ENCODE data around the gene SH3RF3. TPM values are rescaled to one million over a fixed set of nuclear protein-coding genes. Genes with fewer than 3 reads are reported as not detected.

The SH3RF3 gene
- total RNA-seq, 4 donors from 2014 or later, result 2.2 to 6.1 (median 4.2) TPM

- Histone ChIP-seq H3K9me3 (no peaks in the 10 kb centered on the region), H3K36me3 (no peaks in the 10 kb centered on the region), H3K4me3 (no peak overlapping the region), H3K27ac (no peak overlapping the region), H3K27me3 (no peaks in the 10 kb centered on the region), H3K4me1 (peaks cover 23% of the 10 kb centered on the region)
- 97% methylated on average over 9 of the region's 9 CpGs for WGBS
- no peak for DNase-seq (ENCODE audit: low spot score in 2 of 2)
- TF ChIP-seq POLR2AphosphoS5 (IDR thresholded peaks at IDR 0.05) (no peak), CTCF (IDR thresholded peaks at IDR 0.05) (no peak), EP300 (IDR thresholded peaks at IDR 0.05) (no peak), POLR2A (IDR thresholded peaks at IDR 0.05) (no peak)
These were observed 208.2 kb downstream of the SH3RF3 start for GRCh38 chr2:109337221-109337620.

- Histone ChIP-seq H3K4me1 (peaks cover 10% of the 10 kb centered on the region), H3K36me3 (no peaks in the 10 kb centered on the region), H3K9me3 (no peaks in the 10 kb centered on the region), H3K27ac (no peak overlapping the region), H3K4me3 (no peak overlapping the region), H3K27me3 (no peaks in the 10 kb centered on the region)
- no peak for DNase-seq (ENCODE audit: low spot score in 2 of 2)
- WGBS, result 86% methylated on average over 6 of the region's 6 CpGs
- TF ChIP-seq POLR2A (IDR thresholded peaks at IDR 0.05) (no peak), EP300 (IDR thresholded peaks at IDR 0.05) (no peak), CTCF (IDR thresholded peaks at IDR 0.05) (no peak), POLR2AphosphoS5 (IDR thresholded peaks at IDR 0.05) (no peak)
These were observed 210.5 kb downstream of the SH3RF3 start for GRCh38 chr2:109339519-109339966.

DNA sequence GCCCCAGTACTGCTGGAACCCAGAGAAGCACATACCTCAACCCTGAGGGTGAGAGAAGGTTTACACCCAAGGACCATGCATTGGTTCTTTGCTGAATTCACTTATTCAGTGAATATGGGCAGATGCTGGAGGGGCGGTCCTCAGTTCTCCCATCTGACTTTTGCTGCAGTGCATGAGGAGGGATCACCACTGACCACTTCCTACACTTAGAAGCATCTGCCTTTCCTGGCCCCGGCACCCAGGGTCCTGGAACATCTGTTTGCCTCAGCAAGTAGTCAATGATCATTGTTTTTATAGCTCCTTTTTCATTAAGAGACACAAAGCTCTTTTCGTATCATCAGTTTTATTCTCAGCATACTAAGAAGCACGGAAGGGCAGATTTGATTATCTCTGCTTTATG lies 211.4 kb downstream of the SH3RF3 start:
- Histone ChIP-seq H3K27me3 (no peaks in the 10 kb centered on the region), H3K36me3 (no peaks in the 10 kb centered on the region), H3K4me3 (no peak overlapping the region), H3K4me1 (peaks cover 7% of the 10 kb centered on the region), H3K9me3 (no peaks in the 10 kb centered on the region), H3K27ac (no peak overlapping the region)
- no peak for DNase-seq (ENCODE audit: low spot score in 2 of 2)
- WGBS, result 91% methylated on average over 4 of the region's 4 CpGs
- TF ChIP-seq EP300 (IDR thresholded peaks at IDR 0.05) (no peak), CTCF (IDR thresholded peaks at IDR 0.05) (no peak), POLR2A (IDR thresholded peaks at IDR 0.05) (no peak), POLR2AphosphoS5 (IDR thresholded peaks at IDR 0.05) (no peak)

DNA sequence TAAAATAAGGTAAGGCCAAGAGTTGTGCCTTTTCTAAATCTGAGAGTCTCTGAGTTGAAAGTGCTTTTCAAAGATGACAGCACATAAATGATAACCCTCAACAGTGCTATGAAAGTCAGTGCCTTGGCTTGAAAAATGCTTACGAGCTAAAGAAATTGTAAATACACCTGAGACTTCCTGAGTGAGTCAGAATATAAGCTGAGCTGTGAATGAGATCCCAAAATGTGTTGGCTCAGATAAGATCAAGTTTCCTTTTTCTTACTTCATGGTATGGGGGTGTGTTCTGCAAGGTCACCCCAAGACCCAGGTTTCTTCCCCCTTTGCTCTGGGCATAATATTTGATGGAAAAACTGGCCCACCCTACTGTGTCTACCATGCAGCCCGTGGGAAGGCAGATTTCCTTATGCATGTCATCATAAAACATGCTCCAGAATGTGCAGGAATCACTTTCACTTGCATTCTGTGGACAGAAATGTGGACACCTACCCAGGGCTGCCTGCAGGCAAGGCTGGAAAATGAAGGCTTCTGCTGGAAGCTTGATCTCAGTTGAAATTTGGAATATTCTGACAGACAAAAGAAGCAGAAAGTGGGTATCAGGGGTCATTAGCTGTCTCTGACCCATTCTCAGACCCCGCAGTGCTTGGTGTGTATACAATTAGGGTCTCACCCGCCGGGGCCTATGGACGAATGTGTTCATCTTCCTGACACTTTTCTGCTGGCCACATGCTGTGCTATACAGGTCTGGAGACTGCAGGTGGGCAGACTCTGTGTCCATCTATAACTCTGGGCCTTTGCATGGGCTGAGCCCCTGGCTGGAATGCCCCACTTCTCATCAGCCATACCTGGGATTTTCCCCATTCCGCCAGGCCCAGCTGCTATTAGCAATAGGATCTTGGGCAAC lies 212.6 kb downstream of the SH3RF3 start:
- no peak overlapping the region for H3K27ac ChIP-seq
- no peaks in the 10 kb centered on the region for H3K36me3 ChIP-seq
- no peak overlapping the region for H3K4me3 ChIP-seq
- TF ChIP-seq POLR2AphosphoS5 (IDR thresholded peaks at IDR 0.05), result no peak
- no peak for TF ChIP-seq POLR2A (IDR thresholded peaks at IDR 0.05)
- TF ChIP-seq EP300 (IDR thresholded peaks at IDR 0.05), result no peak
- TF ChIP-seq CTCF (IDR thresholded peaks at IDR 0.05), result no peak
- no peaks in the 10 kb centered on the region for H3K4me1 ChIP-seq
- DNase-seq (ENCODE audit: low spot score in 2 of 2), result no peak
- 88% methylated on average over 7 of the region's 7 CpGs for WGBS
- H3K9me3 ChIP-seq, result no peaks in the 10 kb centered on the region
- H3K27me3 ChIP-seq, result no peaks in the 10 kb centered on the region

DNA sequence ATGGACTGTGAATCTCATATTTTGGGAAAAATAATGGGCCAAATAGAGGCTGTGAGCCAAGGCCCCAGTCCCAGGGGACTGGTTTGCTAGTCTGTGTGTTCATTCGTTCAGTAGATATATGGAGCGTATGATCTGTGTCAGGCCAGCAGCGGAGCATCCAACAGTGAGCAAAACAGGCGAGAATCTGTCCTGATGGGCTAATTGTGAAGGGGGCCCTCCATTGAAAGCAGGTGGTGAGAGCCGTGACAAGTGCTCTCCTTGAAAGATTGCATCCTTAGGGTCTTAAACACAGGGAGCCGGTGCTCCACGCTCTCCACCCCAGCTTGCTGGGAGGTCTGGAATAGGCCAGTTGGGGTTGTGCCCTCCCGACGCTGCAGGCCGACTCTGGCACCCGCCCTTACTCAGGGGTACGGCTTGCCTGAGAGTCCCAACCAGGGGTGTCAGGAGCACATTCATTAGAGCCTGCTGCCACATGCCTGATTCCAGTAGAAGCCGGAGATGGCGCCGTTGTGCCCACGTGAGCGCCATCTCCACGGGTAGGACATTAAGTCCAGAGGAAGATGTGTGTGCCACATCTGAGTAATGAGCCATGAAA lies 213.3 kb downstream of the SH3RF3 start:
- no peak for DNase-seq (ENCODE audit: low spot score in 2 of 2)
- 85% methylated on average over 18 of the region's 18 CpGs for WGBS
- no peaks in the 10 kb centered on the region for H3K27me3 ChIP-seq
- H3K9me3 ChIP-seq, result no peaks in the 10 kb centered on the region
- H3K36me3 ChIP-seq, result no peaks in the 10 kb centered on the region
- H3K27ac ChIP-seq, result no peak overlapping the region
- H3K4me1 ChIP-seq, result no peaks in the 10 kb centered on the region
- no peak for TF ChIP-seq CTCF (IDR thresholded peaks at IDR 0.05)
- no peak for TF ChIP-seq POLR2A (IDR thresholded peaks at IDR 0.05)
- no peak for TF ChIP-seq EP300 (IDR thresholded peaks at IDR 0.05)
- TF ChIP-seq POLR2AphosphoS5 (IDR thresholded peaks at IDR 0.05), result no peak
- no peak overlapping the region for H3K4me3 ChIP-seq
